ENCODE results near the gene FBXO28.

FBXO28 gene

DNA sequence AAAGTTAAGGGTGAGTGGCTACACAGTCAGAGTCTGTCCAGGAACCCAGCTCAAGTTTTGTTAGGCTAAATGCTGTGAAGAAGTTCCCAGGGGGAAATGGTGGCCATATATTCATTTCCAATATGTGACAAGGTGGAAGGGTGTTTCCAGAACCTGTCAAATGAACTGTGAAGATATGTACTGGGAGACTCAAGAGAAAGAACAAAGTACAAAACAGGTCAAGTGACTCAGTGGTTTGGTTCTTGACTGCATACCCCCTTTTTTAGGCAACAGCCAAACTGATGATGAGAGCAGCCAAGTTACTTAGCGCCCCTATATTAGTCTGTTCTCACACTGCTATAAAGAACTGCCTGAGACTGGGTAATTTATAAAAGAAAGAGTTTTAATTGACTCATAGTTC is 18.6 kb upstream of the FBXO28 start:
- no peak for DNase-seq (ENCODE audit: low read depth in 2 of 3, low spot score in 1 of 3)

DNA sequence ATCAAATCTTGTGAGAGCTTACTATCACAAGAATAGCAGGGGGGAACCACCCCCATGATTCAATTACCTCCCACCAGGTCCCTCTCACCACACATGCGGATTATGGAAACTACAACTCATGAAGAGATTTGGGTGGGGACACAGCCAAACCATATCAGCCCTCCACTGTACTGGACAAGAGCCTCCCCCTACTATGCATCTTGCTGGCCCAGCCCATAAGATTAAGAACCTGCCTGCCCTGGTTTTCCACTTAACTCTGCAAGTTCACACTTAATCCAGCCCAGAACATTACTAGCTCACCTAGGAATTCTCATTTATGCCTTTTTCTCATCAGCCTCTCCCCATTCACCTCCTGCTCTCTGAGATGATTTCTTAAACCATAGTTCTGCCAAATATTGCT is 18.0 kb upstream of the FBXO28 start:
- DNase-seq (ENCODE audit: low read depth in 2 of 3, low spot score in 1 of 3), result no peak

DNA sequence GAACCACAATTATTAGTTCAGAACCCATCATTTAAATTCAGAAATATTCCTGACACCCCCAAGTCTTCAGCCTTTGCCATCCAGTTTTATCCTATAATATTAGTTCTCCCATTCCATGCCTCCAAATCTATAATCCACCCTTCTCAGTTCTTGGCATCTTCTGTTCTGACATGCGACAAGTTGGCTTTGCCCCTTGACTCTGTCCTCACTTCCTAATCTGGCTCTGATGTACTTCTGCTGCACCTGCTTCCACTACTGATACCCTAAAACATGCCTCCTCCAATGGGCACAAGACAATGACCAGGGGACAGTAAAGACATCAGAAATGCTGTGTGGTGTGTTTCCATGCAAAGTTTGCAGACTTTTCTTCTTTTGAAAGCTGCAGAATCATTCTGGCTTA is 17.1 kb upstream of the FBXO28 start:
- no peak for DNase-seq (ENCODE audit: low read depth in 2 of 3, low spot score in 1 of 3)

DNA sequence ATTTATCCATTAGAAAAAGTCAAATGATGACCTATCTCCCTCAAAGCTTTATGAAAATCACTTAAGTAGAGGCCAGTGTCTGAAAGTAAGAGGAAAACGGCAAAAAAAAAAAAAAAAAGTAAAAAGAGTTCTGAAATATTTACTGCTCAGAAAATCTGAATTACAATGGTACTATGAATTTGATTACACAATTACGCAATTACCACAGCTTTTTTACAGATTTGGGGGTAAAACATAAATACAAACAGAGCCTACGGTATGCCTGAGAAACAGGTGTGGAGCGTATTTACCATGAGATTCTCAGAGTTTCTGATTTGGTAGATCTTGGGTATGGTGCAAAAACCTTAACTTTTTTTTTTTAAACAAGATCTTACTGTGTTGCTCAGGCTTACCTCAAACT is 15.9 kb upstream of the FBXO28 start:
- DNase-seq (ENCODE audit: low read depth in 2 of 3, low spot score in 1 of 3), result no peak

DNA sequence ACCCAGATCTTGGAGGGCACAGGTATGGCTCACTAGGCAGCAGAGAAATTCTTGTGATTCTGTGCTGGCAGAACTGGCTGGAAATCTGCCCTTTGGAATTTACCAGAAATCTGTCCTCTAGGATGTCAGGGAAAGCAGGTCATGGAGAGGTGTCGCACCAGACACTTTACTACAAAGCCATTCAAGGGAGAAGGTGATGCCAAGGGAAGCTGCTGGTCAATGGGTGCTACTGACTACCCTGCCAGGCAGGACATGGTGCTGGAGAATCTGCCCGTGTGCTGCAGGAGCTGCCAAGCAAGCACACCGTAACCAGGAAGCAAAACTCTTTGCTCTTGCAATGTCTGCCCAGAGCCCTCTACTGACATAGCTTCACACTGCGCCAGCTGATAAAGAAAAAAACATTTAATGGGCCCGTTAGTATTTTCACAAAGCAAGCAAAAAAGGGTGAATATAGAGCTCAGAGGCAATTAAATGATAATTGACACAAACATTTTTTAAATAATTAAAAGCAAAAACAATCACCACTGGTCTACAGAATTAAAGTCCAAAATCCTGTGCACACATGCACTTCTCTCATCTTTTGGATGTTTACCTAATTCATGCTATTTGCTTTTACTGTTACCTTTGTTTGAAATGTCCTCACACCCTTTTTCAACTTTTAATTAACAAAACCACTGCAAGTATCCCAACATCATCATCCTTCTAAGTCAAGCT is 7.2 kb upstream of the FBXO28 start:
- DNase-seq (ENCODE audit: low read depth in 2 of 3, low spot score in 1 of 3), result no peak

DNA sequence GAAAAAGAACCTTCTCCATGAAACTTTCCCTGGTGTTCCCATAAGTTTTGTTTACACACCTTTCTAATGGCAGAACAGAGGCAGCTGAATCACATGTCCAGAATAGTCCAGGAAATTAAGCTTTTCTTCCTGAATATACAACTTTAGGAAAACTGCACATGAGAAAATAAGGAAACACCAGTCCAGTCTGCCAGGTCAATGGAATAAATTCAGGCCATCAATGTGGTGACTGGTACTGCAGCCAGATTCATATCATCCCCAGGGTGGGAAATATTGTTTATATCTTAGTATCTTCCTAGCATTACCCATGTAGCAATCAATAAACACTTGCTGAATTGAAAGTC is 6.7 kb upstream of the FBXO28 start:
- DNase-seq (ENCODE audit: low read depth in 2 of 3, low spot score in 1 of 3), result no peak

DNA sequence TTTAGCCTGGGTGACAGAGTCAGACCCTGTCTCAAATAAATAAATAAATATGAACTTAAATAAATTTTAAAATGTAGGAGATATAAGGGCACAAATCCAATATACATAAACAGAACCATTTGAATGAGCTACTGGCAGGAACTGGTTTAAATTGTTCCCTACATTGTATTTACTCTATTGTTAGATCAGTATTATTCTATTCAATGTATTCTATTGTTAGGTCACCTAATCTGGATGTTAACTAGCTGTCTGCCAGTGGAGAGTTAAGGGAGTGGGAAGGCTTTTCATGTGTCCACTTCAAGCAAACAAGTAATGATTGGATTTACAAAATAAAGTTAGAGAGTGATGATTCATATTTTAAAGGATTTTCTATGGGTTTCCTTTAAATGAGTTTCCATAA is 4.9 kb upstream of the FBXO28 start:
- no peak for DNase-seq (ENCODE audit: low read depth in 2 of 3, low spot score in 1 of 3)

DNA sequence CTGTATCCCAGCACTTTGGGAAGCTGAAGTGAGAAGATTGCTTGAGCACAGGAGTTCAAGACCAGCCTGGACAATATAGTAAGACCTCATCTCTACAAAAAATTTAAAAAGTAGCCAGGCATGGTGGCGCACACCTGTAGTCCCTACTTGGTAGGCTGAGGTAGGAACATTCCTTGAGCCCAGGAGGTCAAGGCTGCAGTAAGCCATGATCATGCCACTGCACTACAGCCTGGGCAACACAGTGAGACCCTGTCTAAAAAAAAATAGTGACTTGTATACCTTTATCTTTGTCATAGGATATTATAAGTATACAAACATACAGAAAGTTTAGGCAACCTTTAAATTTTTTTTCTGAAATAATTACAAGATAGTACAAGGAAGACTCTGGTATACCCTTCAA is 3.9 kb upstream of the FBXO28 start:
- no peak for DNase-seq (ENCODE audit: low read depth in 2 of 3, low spot score in 1 of 3)

DNA sequence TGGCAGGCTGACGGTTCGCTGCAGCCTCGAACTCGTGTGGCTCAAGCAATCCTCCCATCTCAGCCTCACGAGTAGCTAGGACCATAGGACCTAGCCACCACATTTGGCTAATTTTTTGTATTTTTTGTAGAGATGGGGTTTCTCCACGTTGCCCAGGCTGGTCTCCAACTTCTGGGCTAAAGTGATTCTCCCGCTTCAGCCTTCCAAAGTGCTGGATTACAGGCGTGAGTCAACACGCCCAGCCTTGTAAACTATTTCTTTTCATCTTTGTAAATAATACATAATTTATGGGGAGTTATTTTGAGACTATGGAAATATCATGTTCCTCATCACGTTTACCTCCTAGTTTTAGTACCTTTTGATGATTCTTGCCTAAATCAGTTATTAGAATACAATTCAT is 906 bp upstream of the FBXO28 start:
- no peak for DNase-seq (ENCODE audit: low read depth in 2 of 3, low spot score in 1 of 3)

DNA sequence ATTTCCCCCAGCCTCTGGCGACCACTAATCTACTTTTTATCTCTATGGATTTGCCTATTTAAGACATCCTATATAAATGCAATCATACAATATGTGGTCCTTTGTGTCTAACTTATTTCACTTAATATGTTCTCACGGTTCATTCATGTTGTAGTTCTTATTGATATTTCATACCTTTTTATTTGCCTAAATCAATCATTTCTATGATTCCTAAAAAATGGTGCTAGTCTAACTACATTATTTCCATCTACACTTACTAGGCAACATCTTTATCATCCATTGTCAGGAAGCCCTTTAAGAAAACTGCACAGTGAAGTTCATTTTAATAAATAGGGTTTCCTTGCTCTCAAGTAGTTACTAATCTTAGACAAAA is 380 bp upstream of the FBXO28 start:
- no peak for DNase-seq (ENCODE audit: low read depth in 2 of 3, low spot score in 1 of 3)

DNA sequence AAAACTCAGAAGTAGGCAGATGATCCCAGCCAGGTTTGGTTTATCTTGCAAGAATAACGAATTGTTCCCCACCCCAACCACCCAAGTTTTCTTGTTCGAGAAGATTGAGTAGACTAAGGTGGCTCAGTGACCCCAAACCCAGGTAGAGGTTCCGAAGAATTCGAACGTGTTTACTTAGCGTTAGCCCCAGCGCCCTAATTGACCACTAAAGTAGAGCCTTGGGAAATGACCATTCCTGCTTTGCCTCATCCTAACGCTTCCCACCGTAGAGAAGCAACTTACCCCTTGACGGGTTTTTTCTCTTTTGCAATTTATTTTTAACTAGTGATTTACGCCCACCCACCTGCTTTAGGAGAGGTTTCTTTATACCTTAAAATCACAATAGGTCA is 870 bp downstream of the FBXO28 start:
- DNase-seq (ENCODE audit: low read depth in 2 of 3, low spot score in 1 of 3), result no peak

DNA sequence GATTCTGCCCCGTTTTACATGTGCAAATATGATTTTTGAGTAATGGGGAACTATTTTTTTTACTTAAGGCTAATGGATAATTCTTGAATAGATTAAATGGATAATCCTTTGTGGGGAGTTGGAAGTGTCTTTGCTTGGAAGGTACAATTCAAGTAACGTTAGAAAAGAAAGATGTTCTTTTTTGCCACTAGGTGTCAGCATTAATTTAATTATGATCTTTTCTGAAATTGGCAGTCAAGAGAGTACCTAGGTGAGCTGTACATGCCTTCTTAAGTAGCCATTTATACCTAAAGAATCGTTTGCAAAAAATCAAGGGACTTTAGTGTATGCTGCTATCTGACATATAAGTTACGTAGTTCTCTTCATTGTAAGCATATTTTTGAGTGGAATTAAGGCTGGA is 2.2 kb downstream of the FBXO28 start:
- DNase-seq (ENCODE audit: low read depth in 2 of 3, low spot score in 1 of 3), result peak in 1 of 3 donors; percentile 3

DNA sequence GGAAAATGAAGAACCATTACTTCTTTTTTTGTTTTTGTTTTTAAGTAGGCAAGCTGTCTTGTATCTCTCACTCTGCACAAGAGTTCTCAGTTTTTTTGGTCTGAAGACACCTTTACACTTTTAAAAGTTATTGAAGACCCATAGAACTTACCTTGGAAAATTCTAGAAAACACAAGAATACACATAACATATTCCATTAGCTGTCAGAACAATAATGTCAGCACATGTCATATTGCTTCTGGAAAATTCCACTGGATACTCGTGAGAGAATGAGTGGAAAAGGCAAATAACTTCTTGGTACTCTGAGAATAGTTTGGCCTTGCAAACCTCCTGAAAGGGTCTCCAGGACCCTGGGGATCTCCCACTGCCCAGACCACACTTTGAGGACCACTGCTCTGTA is 4.8 kb downstream of the FBXO28 start:
- no peak for DNase-seq (ENCODE audit: low read depth in 2 of 3, low spot score in 1 of 3)

DNA sequence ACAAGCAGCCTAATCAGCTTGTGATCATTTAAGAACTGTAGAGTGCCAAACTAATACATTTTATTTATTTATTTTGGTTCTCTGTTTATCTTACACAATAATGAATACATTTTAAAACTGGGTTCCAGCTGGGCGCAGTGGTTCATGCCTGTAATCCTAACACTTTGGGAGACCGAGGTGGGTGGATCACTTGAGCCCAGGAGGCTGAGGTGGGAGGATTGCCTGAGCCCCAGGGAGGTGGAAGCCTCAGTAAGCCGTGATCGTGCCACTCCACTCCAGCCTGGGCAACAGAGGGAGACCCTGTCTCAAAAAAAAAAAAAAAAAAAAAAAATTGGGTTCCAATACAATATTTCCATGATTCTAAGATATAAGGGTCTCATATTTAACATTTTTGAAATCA is 9.2 kb downstream of the FBXO28 start:
- no peak for DNase-seq (ENCODE audit: low read depth in 2 of 3, low spot score in 1 of 3)

DNA sequence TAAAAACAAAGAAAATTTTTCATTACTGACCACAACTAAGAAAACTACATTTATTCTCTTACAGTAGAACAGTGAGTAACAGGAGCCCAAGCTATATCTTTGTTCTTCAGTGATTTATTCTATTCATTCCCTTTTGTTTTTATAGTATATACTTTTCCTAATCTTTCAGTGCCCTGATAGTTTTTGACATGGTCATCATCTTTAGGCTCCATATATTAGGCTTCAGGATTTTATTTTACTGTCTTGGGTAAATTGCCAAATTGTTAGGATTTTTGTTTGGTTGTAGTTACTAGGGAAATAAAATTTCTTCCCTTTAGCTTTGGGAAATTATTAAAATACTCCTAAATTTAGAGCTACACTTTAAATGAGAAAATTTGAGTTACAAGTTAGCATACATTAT is 10.3 kb downstream of the FBXO28 start:
- no peak for DNase-seq (ENCODE audit: low read depth in 2 of 3, low spot score in 1 of 3)

DNA sequence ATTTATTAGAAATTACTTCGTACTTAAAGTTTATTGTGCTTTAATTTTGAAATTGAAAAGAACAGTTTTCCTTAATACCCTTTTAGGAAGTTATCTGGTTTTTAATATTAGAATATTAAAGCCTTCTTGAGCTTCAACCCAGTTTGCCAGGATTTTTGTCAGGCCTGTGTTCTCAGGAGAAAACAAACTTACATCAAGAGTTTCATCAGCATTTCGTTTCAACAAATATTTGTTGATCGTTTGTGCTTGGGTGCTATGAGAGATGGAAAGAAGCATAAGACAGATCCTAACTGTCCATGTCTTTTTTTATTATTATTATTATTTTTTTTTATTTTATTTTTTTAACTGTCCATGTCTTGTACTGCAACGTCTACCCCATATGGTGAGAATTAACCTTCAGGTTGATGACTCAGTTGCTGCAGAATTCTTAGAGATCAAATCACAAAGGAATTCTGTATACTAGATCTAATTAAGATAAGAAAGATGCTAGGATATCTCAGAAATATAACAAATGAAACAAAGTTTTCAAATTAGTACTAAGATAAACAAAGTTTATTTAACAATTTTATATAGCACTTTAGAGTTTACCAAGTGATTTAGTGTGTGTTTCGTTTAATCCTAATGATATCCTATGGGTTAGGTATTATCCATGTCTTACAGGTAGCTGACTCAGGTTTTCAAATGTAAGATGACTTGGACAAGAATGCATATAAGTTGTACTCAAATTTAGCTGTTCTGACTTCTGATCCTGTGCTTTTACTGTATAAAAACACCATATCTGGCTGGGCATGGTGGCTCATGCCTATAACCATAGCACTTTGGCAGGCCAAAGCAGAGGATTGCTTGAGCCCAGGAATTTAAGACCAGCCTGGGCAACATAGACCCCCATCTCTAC is 14.3 kb downstream of the FBXO28 start:
- DNase-seq (ENCODE audit: low read depth in 2 of 3, low spot score in 1 of 3), result no peak

DNA sequence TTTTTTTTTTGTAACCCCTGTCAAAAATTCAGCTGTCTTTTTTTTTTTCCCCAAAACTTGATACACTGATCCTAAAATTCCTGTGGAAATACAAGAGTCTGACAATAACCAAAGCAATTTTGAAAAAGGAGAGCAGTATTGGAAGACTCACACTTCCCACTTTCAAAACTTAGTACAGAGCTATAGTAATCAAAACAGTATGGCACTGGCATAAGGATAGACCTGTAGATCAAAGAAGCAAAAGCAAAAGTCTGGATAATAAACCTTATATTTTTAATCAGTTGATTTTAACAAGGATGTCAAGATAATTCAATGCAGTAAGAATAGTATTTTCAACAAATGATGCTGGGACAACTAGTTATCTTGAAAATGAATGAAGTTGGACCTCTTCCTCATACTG is 17.3 kb downstream of the FBXO28 start:
- no peak for DNase-seq (ENCODE audit: low read depth in 2 of 3, low spot score in 1 of 3)

DNA sequence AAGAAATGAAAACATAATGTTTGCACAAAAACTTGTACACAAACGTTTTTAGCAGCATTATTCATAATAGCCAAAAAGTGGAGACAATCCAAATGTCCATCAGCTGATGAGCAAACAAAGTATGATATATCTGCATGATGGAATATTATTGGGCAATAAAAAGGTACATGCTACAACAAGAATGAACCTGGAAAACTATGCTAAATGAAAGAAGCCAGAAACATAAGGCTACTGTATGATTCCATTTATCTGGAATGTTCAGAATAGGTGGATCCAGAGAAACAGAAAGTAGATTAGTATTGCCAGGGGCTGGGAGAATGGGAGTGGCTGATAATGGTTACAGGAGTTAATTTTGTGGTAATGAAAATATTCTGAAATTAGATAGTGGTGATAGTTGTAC is 19.0 kb downstream of the FBXO28 start:
- no peak for DNase-seq (ENCODE audit: low read depth in 2 of 3, low spot score in 1 of 3)

DNA sequence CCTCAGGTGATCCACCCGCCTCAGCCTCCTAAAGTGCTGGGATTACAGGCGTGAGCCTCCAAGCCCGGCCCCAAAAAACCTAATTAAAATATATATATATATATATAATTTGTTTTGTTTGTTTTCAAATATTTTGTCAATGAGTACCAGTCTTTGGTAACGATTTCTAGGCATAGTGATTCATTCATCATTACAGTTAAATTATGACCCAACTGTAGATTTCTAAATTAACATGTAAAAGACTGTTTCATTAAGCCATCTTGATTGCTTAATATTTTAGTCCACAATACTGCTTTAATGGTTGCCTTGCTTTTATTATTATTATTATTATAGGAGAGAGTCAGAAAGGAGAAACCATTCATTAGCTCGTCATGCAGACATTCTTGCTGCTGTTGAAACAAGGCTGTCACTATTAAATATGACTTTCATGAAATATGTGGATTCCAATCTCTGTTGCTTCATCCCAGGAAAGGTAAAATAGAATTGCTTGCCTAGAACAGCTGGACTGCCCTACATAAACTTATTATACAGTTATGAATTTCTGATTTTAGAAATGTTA is 19.9 kb downstream of the FBXO28 start:
- DNase-seq (ENCODE audit: low read depth in 2 of 3, low spot score in 1 of 3), result no peak

DNA sequence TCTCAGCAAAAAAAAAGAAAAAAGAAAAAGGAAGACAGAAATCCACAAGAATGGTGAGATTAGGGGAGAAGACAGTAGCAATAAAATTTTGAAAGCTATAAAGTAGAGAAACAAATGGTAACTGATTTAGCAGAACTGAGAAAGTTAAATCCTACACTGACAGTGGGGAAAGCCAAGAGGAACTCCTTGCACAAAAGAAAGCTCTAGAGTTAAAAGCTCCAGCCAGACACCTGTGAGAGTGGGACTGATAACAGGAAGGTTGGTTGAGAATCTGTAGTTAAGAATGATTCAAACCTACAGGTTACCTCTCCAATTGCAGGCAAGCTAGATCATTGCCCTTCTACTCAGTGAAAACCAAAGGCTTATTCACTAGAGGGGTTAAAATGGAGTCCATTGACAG is 23.6 kb downstream of the FBXO28 start:
- no peak for DNase-seq (ENCODE audit: low read depth in 2 of 3, low spot score in 1 of 3)

DNA sequence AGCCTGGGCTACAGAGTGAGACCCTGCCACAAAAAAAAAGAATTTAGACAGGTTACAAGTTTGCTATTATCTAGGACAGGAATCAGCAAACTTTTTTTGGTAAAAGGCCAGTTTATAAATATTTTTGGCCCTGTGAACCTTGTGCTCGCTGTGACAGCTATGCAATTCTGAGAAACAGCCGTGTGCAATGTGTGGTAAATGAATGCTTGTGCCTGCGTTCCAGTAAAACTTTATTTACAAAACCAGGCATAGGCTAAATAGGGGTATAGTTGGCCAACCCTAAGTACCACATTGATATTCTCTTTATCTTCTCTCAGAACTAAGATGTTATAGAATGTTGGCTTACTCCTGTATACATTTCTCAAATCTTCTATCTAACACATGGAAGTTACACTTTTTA is 24.3 kb downstream of the FBXO28 start:
- no peak for DNase-seq (ENCODE audit: low read depth in 2 of 3, low spot score in 1 of 3)

DNA sequence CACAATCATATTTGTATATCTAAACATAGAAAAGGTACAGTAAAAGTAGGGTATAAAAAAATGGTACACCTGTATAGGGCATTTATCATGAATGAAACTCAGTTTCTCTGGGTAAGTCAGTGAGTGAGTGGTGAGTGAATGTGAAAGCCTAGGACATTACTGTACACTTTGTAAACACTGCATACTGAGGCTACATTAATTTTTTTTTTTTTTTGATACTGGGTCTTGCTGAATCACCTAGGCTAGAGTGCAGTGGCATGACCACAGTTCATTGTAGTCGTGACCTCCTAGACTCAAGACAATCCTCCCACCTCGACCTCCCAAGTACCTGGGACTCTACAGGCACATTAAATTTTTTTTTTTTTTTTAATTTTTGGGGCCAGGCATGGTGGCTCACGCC is 27.8 kb downstream of the FBXO28 start:
- no peak for DNase-seq (ENCODE audit: low read depth in 2 of 3, low spot score in 1 of 3)

DNA sequence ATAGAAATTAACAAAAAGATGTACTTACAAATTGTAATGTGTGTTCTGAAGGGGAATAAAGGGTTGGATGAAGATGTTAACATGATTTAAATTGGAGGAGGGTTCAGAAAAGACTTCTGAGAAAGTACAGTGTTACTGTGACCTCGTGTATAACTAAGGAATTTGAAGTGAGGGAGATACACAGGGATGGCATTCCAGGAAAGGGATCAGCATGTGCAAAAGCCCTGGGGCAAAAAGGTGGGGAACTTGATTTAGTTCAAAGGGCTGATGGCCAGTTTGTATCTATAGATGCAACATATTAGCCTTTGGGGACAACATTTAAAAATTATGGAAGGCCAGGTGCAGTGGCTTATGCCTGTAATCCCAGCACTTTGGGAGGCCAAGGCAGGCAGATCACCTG is 35.8 kb downstream of the FBXO28 start:
- DNase-seq (ENCODE audit: low read depth in 2 of 3, low spot score in 1 of 3), result no peak

All from stimulated activated CD4-positive, alpha-beta T cell treated with anti-CD3 and anti-CD28 coated beads, Interleukin-12 subunit alpha, Interleukin-12 subunit beta, amount 100 ng/mL, for 48 hours (primary cell).